ENCODE data around the gene TNK2.
A peak's percentile ranks its signal among the peaks of the same experiment; 100 is the strongest.

The TNK2 gene

DNA sequence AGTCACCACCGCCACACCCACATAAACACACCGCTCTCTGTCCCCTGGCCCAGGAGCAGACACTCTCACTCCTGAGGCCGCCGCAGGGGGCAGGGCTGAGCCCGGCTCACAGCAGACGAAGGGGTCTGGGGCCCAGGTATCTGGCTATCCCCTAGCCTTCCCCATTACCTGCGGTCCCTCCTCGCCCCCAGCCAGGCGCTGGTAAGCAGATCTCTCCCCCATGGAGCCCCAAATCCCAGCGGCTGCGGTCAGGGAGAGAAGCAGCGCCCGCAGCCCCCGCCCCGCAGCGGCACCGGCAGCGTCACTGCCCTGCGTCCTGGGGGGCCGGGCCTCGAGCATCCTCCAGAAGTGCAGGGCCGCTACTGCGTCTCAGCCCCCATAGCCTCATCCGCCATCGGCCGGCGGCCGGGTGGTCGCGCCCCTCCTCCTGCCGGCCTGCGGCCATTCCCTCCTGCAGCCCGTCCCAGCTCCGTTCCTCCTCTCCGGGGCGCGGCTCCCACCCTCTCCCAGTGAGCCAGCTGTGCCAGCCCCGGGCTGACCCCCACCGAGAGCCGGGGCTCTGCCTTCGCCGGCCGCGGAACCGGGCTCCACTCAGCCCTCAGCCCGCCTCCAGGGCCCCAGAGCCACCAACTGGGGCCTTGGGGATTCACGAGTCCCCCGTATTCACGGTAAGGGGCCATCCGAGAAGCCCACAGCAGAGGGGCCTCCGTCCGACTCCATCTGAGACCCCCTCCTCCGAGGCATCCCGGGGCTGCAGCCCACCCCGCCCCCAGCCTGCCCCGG is 13.1 kb downstream of the TNK2 start:
- no peaks in the 10 kb centered on the region for H3K27me3 ChIP-seq (ENCODE audit: control insufficient read depth, insufficient read depth, low read length)
- peak overlapping the region; percentile 77 for H3K4me3 ChIP-seq (ENCODE audit: low read length)
- peak overlapping the region; percentile 82 for H3K4me2 ChIP-seq (ENCODE audit: low read length)
- peaks cover 55% of the 10 kb centered on the region for H3K4me1 ChIP-seq (ENCODE audit: control insufficient read depth, insufficient read depth, low read length)
- no peaks in the 10 kb centered on the region for H3K9me3 ChIP-seq (replicated peaks; ENCODE audit: low read length)
- no peaks in the 10 kb centered on the region for H3K36me3 ChIP-seq (ENCODE audit: insufficient read depth, low read length)
- peak overlapping the region; percentile 56 for H3K9ac ChIP-seq (ENCODE audit: low read depth, low read length)

DNA sequence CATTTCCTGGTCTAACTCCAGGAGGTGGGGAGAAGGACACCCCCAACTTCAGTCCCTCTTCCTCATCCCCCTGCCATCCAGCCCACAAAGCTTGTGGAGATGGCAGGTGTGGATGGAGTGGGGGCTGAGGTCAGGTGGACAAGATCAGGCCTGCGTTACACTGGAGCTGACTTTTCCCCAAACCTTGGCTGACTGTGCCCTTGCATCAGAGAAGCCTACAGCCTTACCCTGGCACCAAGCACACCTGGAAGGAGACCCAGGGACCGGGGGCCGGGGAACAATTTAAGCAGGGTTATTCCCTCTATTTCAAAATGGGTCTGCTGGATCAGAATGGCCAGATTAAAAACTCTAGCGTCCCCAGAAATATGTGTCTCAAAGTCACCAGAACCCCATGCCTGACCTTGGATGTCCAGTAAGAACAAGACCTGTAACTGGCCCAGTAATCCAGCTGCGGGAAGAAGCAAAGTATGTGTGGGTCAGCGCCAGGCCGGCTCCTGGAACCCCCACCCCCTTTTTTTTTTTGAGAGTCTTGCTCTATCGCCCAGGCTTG is 14.4 kb downstream of the TNK2 start:
- H3K27me3 ChIP-seq (ENCODE audit: control insufficient read depth, insufficient read depth, low read length): no peaks in the 10 kb centered on the region
- H3K9ac ChIP-seq (ENCODE audit: low read depth, low read length): peak overlapping the region; percentile 56
- H3K4me3 ChIP-seq (ENCODE audit: low read length): peak overlapping the region; percentile 77
- H3K4me2 ChIP-seq (ENCODE audit: low read length): peak overlapping the region; percentile 82
- H3K9me3 ChIP-seq (replicated peaks; ENCODE audit: low read length): no peaks in the 10 kb centered on the region
- peaks cover 63% of the 10 kb centered on the region for H3K4me1 ChIP-seq (ENCODE audit: control insufficient read depth, insufficient read depth, low read length)
- no peaks in the 10 kb centered on the region for H3K36me3 ChIP-seq (ENCODE audit: insufficient read depth, low read length)

DNA sequence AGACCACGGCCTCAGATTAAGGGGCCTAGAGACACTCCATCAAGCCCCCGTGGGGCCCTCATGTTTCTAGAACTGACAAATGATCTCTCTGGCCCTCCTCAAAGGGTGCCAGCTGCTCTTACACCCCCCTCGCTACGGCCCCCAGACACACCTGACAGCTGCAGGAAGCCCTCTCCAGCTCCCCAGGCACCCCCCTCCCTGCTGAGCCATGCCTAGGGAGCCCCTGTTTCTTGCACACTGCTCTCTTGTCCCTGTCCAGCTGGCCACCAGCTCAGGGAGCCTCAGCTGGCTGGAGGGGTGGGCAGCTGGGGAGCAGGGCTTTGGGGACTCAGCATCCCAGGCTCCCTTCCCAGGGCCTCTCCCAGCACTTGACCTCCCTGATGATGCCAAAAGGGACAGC is 14.8 kb downstream of the TNK2 start:
- no peaks in the 10 kb centered on the region for H3K9me3 ChIP-seq (replicated peaks; ENCODE audit: low read length)
- peak overlapping the region; percentile 82 for H3K4me2 ChIP-seq (ENCODE audit: low read length)
- H3K27me3 ChIP-seq (ENCODE audit: control insufficient read depth, insufficient read depth, low read length): no peaks in the 10 kb centered on the region
- H3K9ac ChIP-seq (ENCODE audit: low read depth, low read length): peak overlapping the region; percentile 52
- peak overlapping the region; percentile 68 for H3K4me3 ChIP-seq (ENCODE audit: low read length)
- no peaks in the 10 kb centered on the region for H3K36me3 ChIP-seq (ENCODE audit: insufficient read depth, low read length)
- H3K4me1 ChIP-seq (ENCODE audit: control insufficient read depth, insufficient read depth, low read length): peaks cover 63% of the 10 kb centered on the region

DNA sequence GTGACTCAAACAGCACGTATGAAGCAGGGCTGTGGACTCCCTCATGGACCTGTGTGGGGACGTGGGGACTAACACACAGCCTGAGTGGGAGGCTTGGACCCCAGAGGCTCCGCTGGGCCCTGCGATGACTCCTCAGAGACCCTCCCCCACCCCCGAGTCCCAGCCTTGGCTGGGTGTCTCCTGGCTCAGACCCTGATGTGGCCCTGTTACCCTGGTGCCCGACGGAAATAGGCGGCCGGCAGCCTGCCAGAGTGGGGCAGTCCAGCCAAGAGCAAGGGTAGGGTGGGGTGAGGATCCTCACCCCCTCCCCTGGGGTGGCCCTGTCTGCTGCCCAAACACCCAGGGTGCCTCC is 15.3 kb downstream of the TNK2 start:
- H3K9me3 ChIP-seq (replicated peaks; ENCODE audit: low read length): no peaks in the 10 kb centered on the region
- peak overlapping the region; percentile 52 for H3K9ac ChIP-seq (ENCODE audit: low read depth, low read length)
- peaks cover 59% of the 10 kb centered on the region for H3K4me1 ChIP-seq (ENCODE audit: control insufficient read depth, insufficient read depth, low read length)
- H3K36me3 ChIP-seq (ENCODE audit: insufficient read depth, low read length): no peaks in the 10 kb centered on the region
- no peaks in the 10 kb centered on the region for H3K27me3 ChIP-seq (ENCODE audit: control insufficient read depth, insufficient read depth, low read length)
- peak overlapping the region; percentile 68 for H3K4me3 ChIP-seq (ENCODE audit: low read length)
- H3K4me2 ChIP-seq (ENCODE audit: low read length): peak overlapping the region; percentile 82

DNA sequence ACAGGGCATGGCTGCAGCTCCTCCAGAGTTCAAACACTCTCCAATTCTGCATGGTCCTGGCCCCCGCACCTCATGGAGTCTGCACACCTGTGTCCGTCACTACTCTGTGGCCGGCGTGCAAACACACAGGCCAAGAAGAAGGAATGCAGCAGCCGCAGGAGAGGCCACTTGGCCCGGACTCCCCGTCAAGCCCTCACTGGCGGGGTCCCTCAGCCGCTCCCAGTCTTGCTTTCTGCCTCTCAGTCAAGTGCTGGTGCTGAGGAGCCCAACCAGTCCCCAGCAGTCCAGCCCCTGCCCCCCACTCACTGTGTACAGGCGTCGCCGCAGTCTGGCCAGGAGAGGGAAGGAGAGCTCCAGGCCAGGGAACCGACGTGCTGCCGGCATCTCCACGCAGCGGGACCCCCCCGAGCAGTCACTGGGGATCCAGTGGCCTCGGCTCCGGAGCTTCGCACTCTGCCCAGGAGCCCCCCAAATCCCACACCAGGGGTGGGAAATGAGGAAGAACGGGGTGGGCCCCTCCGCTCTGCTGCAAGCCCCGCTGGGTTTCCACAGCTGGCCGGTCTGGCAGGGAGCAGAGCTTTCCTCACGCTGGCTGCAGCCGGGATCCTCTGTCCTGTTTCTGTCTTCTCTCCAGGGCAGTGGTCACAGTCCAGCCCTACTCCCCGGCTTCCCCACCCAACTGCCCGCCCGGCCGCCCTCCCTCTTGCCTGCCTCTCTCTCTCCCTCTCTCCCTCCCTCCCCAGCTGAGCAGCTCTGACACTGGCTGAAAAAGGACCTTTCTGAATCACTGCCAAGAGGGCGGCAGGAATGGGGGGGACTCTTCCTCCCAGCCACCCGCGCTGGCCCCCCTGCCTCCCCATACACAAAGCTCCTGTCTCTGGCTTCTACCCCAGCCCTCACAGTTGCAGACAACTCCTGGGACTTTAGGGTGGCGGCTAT is 16.0 kb downstream of the TNK2 start:
- Histone ChIP-seq H3K4me2 (ENCODE audit: low read length) (peak overlapping the region; percentile 82), H3K9me3 (replicated peaks; ENCODE audit: low read length) (no peaks in the 10 kb centered on the region), H3K27me3 (ENCODE audit: control insufficient read depth, insufficient read depth, low read length) (no peaks in the 10 kb centered on the region), H3K36me3 (ENCODE audit: insufficient read depth, low read length) (peaks cover 4% of the 10 kb centered on the region), H3K4me3 (ENCODE audit: low read length) (peak overlapping the region; percentile 68), H3K4me1 (ENCODE audit: control insufficient read depth, insufficient read depth, low read length) (peaks cover 54% of the 10 kb centered on the region), H3K9ac (ENCODE audit: low read depth, low read length) (peak overlapping the region; percentile 55)

DNA sequence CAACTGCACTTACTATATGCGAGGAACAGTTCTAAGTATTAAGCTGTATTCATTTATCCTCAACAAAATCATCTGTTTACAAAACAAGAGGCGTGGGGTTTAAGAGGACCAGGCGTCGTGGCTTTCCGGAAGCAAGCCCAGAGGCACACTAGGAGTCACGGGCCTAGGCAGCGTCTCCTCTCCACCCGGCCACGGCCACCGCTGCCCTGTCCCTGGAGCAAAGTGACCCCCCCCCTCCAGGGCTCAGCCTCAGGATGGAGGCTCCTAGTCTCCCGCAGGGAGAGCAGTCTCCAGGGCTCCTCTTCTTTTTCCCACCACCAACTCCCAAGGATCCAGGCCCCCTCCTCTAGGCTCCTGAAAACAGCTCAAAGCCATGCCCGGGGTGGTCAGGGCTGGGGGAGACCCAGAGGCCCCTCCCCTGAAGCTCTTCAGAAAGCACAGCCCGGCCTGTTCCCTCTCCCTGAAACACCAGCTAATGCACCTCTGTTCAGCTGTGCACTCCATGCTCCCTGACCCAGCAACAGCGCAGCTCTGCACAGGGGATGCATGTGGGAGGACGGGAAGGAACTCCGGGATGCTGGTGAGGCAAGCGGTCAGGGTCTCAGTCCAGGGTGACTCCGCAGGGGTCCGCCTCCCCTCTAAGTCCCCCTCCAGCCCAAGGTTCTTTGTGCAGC is 16.8 kb downstream of the TNK2 start:
- H3K4me3 ChIP-seq (ENCODE audit: low read length): peak overlapping the region; percentile 68
- H3K4me2 ChIP-seq (ENCODE audit: low read length): peak overlapping the region; percentile 82
- H3K9me3 ChIP-seq (replicated peaks; ENCODE audit: low read length): no peaks in the 10 kb centered on the region
- no peaks in the 10 kb centered on the region for H3K27me3 ChIP-seq (ENCODE audit: control insufficient read depth, insufficient read depth, low read length)
- peaks cover 50% of the 10 kb centered on the region for H3K4me1 ChIP-seq (ENCODE audit: control insufficient read depth, insufficient read depth, low read length)
- peaks cover 4% of the 10 kb centered on the region for H3K36me3 ChIP-seq (ENCODE audit: insufficient read depth, low read length)
- peak overlapping the region; percentile 7 for H3K9ac ChIP-seq (ENCODE audit: low read depth, low read length)

- Histone ChIP-seq H3K4me2 (ENCODE audit: low read length) (peak overlapping the region; percentile 12), H3K9ac (ENCODE audit: low read depth, low read length) (no peak overlapping the region), H3K4me3 (ENCODE audit: low read length) (no peak overlapping the region), H3K27me3 (ENCODE audit: control insufficient read depth, insufficient read depth, low read length) (no peaks in the 10 kb centered on the region), H3K9me3 (replicated peaks; ENCODE audit: low read length) (no peaks in the 10 kb centered on the region), H3K36me3 (ENCODE audit: insufficient read depth, low read length) (peaks cover 4% of the 10 kb centered on the region), H3K4me1 (ENCODE audit: control insufficient read depth, insufficient read depth, low read length) (peaks cover 59% of the 10 kb centered on the region)
Measured at GRCh38 chr3:195889870-195890295, 18.5 kb downstream of the TNK2 start.

DNA sequence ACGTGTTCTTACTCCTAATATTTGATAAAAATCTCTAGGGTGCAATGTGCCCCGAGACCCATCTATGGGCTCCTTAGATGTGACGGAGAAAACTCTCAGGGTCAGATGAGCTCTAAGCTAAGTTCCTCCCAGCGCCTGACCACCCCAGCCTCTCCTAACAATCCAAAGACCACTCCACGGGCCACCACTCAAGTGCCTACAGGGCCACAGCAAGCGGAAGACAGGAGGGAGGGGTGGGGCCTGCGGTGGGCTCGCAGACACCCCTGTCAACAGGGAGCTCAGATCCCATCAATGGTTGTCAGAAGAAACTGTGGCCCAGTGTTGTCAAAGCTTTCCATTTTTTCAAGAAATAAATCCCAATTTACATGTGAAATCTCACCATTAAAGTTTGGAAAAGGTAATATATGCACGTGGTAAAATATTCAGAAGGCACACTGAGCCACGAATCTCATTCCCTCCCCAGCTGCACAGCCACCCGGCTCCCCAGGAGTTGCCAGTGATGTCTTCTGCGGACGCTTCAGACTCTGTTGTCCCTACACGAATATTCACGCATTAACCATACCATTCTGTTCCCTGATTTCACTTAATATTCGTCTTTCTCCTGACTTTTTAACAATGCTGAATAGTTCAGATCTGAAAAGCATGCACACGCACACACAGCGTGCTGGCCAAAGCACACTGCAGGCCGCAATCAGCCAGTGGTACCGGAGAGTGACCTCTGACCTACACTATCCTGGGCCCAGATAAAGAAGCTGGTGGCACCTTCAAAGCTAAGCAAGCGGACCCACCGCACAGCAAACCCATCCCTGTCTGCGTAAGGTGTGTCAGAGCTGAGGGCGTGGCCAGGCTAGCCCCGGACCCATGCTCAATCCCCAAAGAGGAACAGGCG is 19.1 kb downstream of the TNK2 start:
- no peaks in the 10 kb centered on the region for H3K27me3 ChIP-seq (ENCODE audit: control insufficient read depth, insufficient read depth, low read length)
- H3K36me3 ChIP-seq (ENCODE audit: insufficient read depth, low read length): peaks cover 10% of the 10 kb centered on the region
- H3K9ac ChIP-seq (ENCODE audit: low read depth, low read length): no peak overlapping the region
- peak overlapping the region; percentile 12 for H3K4me2 ChIP-seq (ENCODE audit: low read length)
- H3K9me3 ChIP-seq (replicated peaks; ENCODE audit: low read length): no peaks in the 10 kb centered on the region
- no peak overlapping the region for H3K4me3 ChIP-seq (ENCODE audit: low read length)
- H3K4me1 ChIP-seq (ENCODE audit: control insufficient read depth, insufficient read depth, low read length): peaks cover 61% of the 10 kb centered on the region

GRCh38 chr3:195888311-195888761 is 20.0 kb downstream of the TNK2 start:
- peaks cover 53% of the 10 kb centered on the region for H3K4me1 ChIP-seq (ENCODE audit: control insufficient read depth, insufficient read depth, low read length)

GRCh38 chr3:195887670-195888069 is 20.7 kb downstream of the TNK2 start:
- no peaks in the 10 kb centered on the region for H3K9me3 ChIP-seq (replicated peaks; ENCODE audit: low read length)

More at GRCh38 chr3:195888311-195888761, 20.0 kb downstream of the TNK2 start:
- H3K27me3 ChIP-seq (ENCODE audit: control insufficient read depth, insufficient read depth, low read length): no peaks in the 10 kb centered on the region
- no peak overlapping the region for H3K4me3 ChIP-seq (ENCODE audit: low read length)
- H3K36me3 ChIP-seq (ENCODE audit: insufficient read depth, low read length): peaks cover 14% of the 10 kb centered on the region
- no peak overlapping the region for H3K9ac ChIP-seq (ENCODE audit: low read depth, low read length)
- H3K4me2 ChIP-seq (ENCODE audit: low read length): no peak overlapping the region
- no peaks in the 10 kb centered on the region for H3K9me3 ChIP-seq (replicated peaks; ENCODE audit: low read length)

More at GRCh38 chr3:195887670-195888069, 20.7 kb downstream of the TNK2 start:
- Histone ChIP-seq H3K27me3 (ENCODE audit: control insufficient read depth, insufficient read depth, low read length) (no peaks in the 10 kb centered on the region), H3K4me1 (ENCODE audit: control insufficient read depth, insufficient read depth, low read length) (peaks cover 46% of the 10 kb centered on the region), H3K9ac (ENCODE audit: low read depth, low read length) (no peak overlapping the region), H3K4me3 (ENCODE audit: low read length) (no peak overlapping the region), H3K4me2 (ENCODE audit: low read length) (no peak overlapping the region), H3K36me3 (ENCODE audit: insufficient read depth, low read length) (peaks cover 21% of the 10 kb centered on the region)
